ENCODE results near the gene KDM8. TPM values are rescaled to one million over a fixed set of nuclear protein-coding genes. Genes with fewer than 3 reads are reported as not detected.
A peak's percentile ranks its signal among the peaks of the same experiment; 100 is the strongest.

KDM8 gene
- total RNA-seq, 3 donors from 2014 or later (not counting 1 experiment from before 2014, with no cell fraction given) = 11.4 to 17.9 (median 17.8) TPM

- intact Hi-C loops (cut with micrococcal nuclease) = no loop called here
- no peak overlapping the region for H3K27ac ChIP-seq (ENCODE audit: low read length)
- Mint-ChIP-seq H3K27ac (peak overlapping the region in 1 of 2 donors; percentile 58), H3K4me1 (peaks cover 10 to 23% of the 10 kb centered on the region in 2 donors), H3K4me3 (no peak overlapping the region), H3K9me3 (no peaks in the 10 kb centered on the region), H3K27me3 (ENCODE audit: low read depth in 2 of 2) (no peaks in the 10 kb centered on the region), H3K36me3 (no peaks in the 10 kb centered on the region)
- H3K27me3 ChIP-seq (ENCODE audit: control insufficient read depth, insufficient read depth, low read length) = no peaks in the 10 kb centered on the region
- peaks cover 40% of the 10 kb centered on the region for H3K4me1 ChIP-seq (ENCODE audit: control insufficient read depth, insufficient read depth, low read length)
- H3K9me3 ChIP-seq (ENCODE audit: control insufficient read depth, insufficient read depth, low read length) = no peaks in the 10 kb centered on the region
- no peak for DNase-seq
- no peak for ATAC-seq
- peaks cover 20% of the 10 kb centered on the region for H3K36me3 ChIP-seq (ENCODE audit: control insufficient read depth, insufficient read depth, low read length)
- 97% methylated on average over 14 of the region's 14 CpGs for WGBS (ENCODE audit: insufficient coverage)
- no peak overlapping the region for H3K4me3 ChIP-seq (ENCODE audit: low read length)
- no peak for TF ChIP-seq CTCF (IDR thresholded peaks at IDR 0.05)
Observed at GRCh38 chr16:27224271-27224737, 21.0 kb downstream of the KDM8 start.

- Mint-ChIP-seq H3K4me1 (peaks cover 10 to 23% of the 10 kb centered on the region in 2 donors), H3K36me3 (no peaks in the 10 kb centered on the region), H3K27me3 (ENCODE audit: low read depth in 2 of 2) (no peaks in the 10 kb centered on the region), H3K27ac (no peak overlapping the region), H3K9me3 (no peaks in the 10 kb centered on the region), H3K4me3 (no peak overlapping the region)
- DNase-seq (no peak), ATAC-seq (no peak)
- 93% methylated on average over 19 of the region's 19 CpGs for whole genome bisulfite sequencing (ENCODE audit: insufficient coverage)
- H3K4me3 ChIP-seq (ENCODE audit: low read length) = no peak overlapping the region
- peaks cover 45% of the 10 kb centered on the region for H3K4me1 ChIP-seq (ENCODE audit: control insufficient read depth, insufficient read depth, low read length)
- H3K27me3 ChIP-seq (ENCODE audit: control insufficient read depth, insufficient read depth, low read length) = no peaks in the 10 kb centered on the region
- H3K36me3 ChIP-seq (ENCODE audit: control insufficient read depth, insufficient read depth, low read length) = peaks cover 15% of the 10 kb centered on the region
- no peak overlapping the region for H3K27ac ChIP-seq (ENCODE audit: low read length)
- H3K9me3 ChIP-seq (ENCODE audit: control insufficient read depth, insufficient read depth, low read length) = no peaks in the 10 kb centered on the region
- TF ChIP-seq CTCF (IDR thresholded peaks at IDR 0.05) = no peak
- intact Hi-C loops (cut with micrococcal nuclease) = no loop called here
Observed at GRCh38 chr16:27224741-27225300, 21.5 kb downstream of the KDM8 start.

- WGBS (ENCODE audit: insufficient coverage) = 51% methylated on average over 27 of the region's 27 CpGs
- H3K27ac Mint-ChIP-seq = peak overlapping the region in 1 of 2 donors; percentile 10
- no peak for TF ChIP-seq CTCF (IDR thresholded peaks at IDR 0.05)
- Histone ChIP-seq H3K27me3 (ENCODE audit: control insufficient read depth, insufficient read depth, low read length) (no peaks in the 10 kb centered on the region), H3K9me3 (ENCODE audit: control insufficient read depth, insufficient read depth, low read length) (no peaks in the 10 kb centered on the region), H3K4me1 (ENCODE audit: control insufficient read depth, insufficient read depth, low read length) (peaks cover 54% of the 10 kb centered on the region), H3K4me3 (ENCODE audit: low read length) (no peak overlapping the region), H3K36me3 (ENCODE audit: control insufficient read depth, insufficient read depth, low read length) (peaks cover 15% of the 10 kb centered on the region), H3K27ac (ENCODE audit: low read length) (peak overlapping the region; percentile 15)
- H3K4me3 Mint-ChIP-seq = no peak overlapping the region
- H3K9me3 Mint-ChIP-seq = no peaks in the 10 kb centered on the region
- no peaks in the 10 kb centered on the region for H3K27me3 Mint-ChIP-seq (ENCODE audit: low read depth in 2 of 2)
- no peak for ATAC-seq
- peaks cover 16 to 29% of the 10 kb centered on the region in 2 donors for H3K4me1 Mint-ChIP-seq
- intact Hi-C loops (cut with micrococcal nuclease) = no loop called here
- peak in 1 of 2 donors; percentile 37 for DNase-seq
- no peaks in the 10 kb centered on the region for H3K36me3 Mint-ChIP-seq
Observed at GRCh38 chr16:27225536-27226360, 22.4 kb downstream of the KDM8 start.
